Cardiac fibroblast (primary cell): ENCODE data around the gene ARHGAP10.

Source experiments
- DNase-seq, 2 donors: peaks; one replicate each; pipeline versions ENCODE4 v3.0.0 to v3.0.0-alpha.2; 2010; ENCODE audit warnings: low read depth in 2 of 2
- H3K4me3 ChIP-seq, 2 donors: replicated peaks in 1 of 2; 1 replicate in 1 of 2; 2 replicates in 1 of 2; pipeline ENCODE4 v1.5.1; 2011; ENCODE audit warnings: low read depth in 2 of 2, low read length in 2 of 2, mild to moderate bottlenecking in 2 of 2, moderate library complexity in 1 of 2
- CTCF ChIP-seq: IDR thresholded peaks from one replicate; pipeline ENCODE4 v1.5.1; 2011; ENCODE audit warnings: low read depth, mild to moderate bottlenecking, low read length, inconsistent platforms

ARHGAP10 gene

GRCh38 chr4:148103597-148104355 lies 371.9 kb downstream of the ARHGAP10 start:
- no peak overlapping the region for H3K4me3 ChIP-seq
- peak in 1 of 2 donors; percentile 67 for DNase-seq
- TF ChIP-seq CTCF: no peak

- no peak for TF ChIP-seq CTCF
- H3K4me3 ChIP-seq: no peak overlapping the region
- DNase-seq: no peak
These were observed 376.9 kb downstream of the ARHGAP10 start for GRCh38 chr4:148108766-148109165.

- H3K4me3 ChIP-seq: no peak overlapping the region
- TF ChIP-seq CTCF: no peak
- no peak for DNase-seq
These were observed 377.3 kb downstream of the ARHGAP10 start for GRCh38 chr4:148109216-148109615.

GRCh38 chr4:148110169-148110568 lies 378.3 kb downstream of the ARHGAP10 start:
- no peak for DNase-seq
- TF ChIP-seq CTCF: no peak

GRCh38 chr4:148112231-148112982 lies 380.5 kb downstream of the ARHGAP10 start:
- peak; percentile 55 to 60 for DNase-seq
- H3K4me3 ChIP-seq: no peak overlapping the region
- TF ChIP-seq CTCF: no peak

More at GRCh38 chr4:148110169-148110568, 378.3 kb downstream of the ARHGAP10 start:
- no peak overlapping the region for H3K4me3 ChIP-seq

GRCh38 chr4:148114436-148114835 lies 382.5 kb downstream of the ARHGAP10 start:
- H3K4me3 ChIP-seq: no peak overlapping the region
- no peak for DNase-seq
- TF ChIP-seq CTCF: no peak
